ENCODE data around the gene SLC35E1. TPM values are rescaled to one million over a fixed set of nuclear protein-coding genes. Genes with fewer than 3 reads are reported as not detected.
"Not testable (repeated sequence)": the region's sequence is repeated elsewhere in the genome, so short reads cannot be mapped to it uniquely, and the experiment has no call there.

Gene SLC35E1
- total RNA-seq, 2 experiments from 2014 or later, result 72.3 to 76.3 TPM

GRCh38 chr19:16509141-16510061 lies 62.8 kb downstream of the SLC35E1 start:
- H3K4me3 ChIP-seq (ENCODE audit: low read length), result no peak overlapping the region
- no peak overlapping the region for H3K4me3 Mint-ChIP-seq
- no peaks in the 10 kb centered on the region for H3K4me1 ChIP-seq (ENCODE audit: insufficient read depth, low read length)
- no peak for TF ChIP-seq CTCF (IDR thresholded peaks at IDR 0.05)
- no peaks in the 10 kb centered on the region for H3K9me3 ChIP-seq (ENCODE audit: control insufficient read depth in 1 of 2, insufficient read depth in 1 of 2, low read length in 2 of 2)
- peaks cover 2% of the 10 kb centered on the region for H3K36me3 ChIP-seq (ENCODE audit: insufficient read depth, low read length)
- no peaks in the 10 kb centered on the region for H3K9me3 Mint-ChIP-seq
- H3K4me1 Mint-ChIP-seq (ENCODE audit: low read depth), result no peaks in the 10 kb centered on the region
- no peak overlapping the region for H3K27ac ChIP-seq (ENCODE audit: low read depth in 1 of 2, low read length in 2 of 2)
- intact Hi-C loops (cut with DNase I, micrococcal nuclease), result no loop called here
- H3K27ac Mint-ChIP-seq, result no peak overlapping the region
- POLR2A ChIA-PET, result no interaction called here
- DNase-seq (no peak), ATAC-seq (ENCODE audit: poor library complexity) (no peak)
- CTCF ChIA-PET, result no interaction called here
- H3K27me3 Mint-ChIP-seq, result no peaks in the 10 kb centered on the region
- H3K27me3 ChIP-seq (ENCODE audit: control insufficient read depth in 1 of 2, insufficient read depth in 2 of 2, low read length in 2 of 2), result no peaks in the 10 kb centered on the region
- H3K36me3 Mint-ChIP-seq (ENCODE audit: low read depth), result peaks cover 7% of the 10 kb centered on the region

- Histone ChIP-seq H3K36me3 (ENCODE audit: insufficient read depth, low read length) (peaks cover 8% of the 10 kb centered on the region), H3K27ac (ENCODE audit: low read depth in 1 of 2, low read length in 2 of 2) (no peak overlapping the region), H3K9me3 (ENCODE audit: control insufficient read depth in 1 of 2, insufficient read depth in 1 of 2, low read length in 2 of 2) (no peaks in the 10 kb centered on the region), H3K27me3 (ENCODE audit: control insufficient read depth in 1 of 2, insufficient read depth in 2 of 2, low read length in 2 of 2) (no peaks in the 10 kb centered on the region), H3K4me1 (ENCODE audit: insufficient read depth, low read length) (no peaks in the 10 kb centered on the region), H3K4me3 (ENCODE audit: low read length) (no peak overlapping the region)
- Mint-ChIP-seq H3K27ac (no peak overlapping the region), H3K4me3 (no peak overlapping the region), H3K9me3 (no peaks in the 10 kb centered on the region), H3K36me3 (ENCODE audit: low read depth) (peaks cover 8% of the 10 kb centered on the region), H3K27me3 (no peaks in the 10 kb centered on the region), H3K4me1 (ENCODE audit: low read depth) (no peaks in the 10 kb centered on the region)
- ChIA-PET POLR2A (no interaction called here), CTCF (no interaction called here)
- intact Hi-C loops (cut with DNase I, micrococcal nuclease), result no loop called here
- no peak for TF ChIP-seq CTCF (IDR thresholded peaks at IDR 0.05)
- no peak for ATAC-seq (ENCODE audit: poor library complexity)
- no peak for DNase-seq
Observed at GRCh38 chr19:16508546-16508945, 63.7 kb downstream of the SLC35E1 start.

GRCh38 chr19:16506961-16507360 lies 65.3 kb downstream of the SLC35E1 start:
- ATAC-seq (ENCODE audit: poor library complexity) (no peak), DNase-seq (no peak)
- ChIA-PET CTCF (no interaction called here), POLR2A (no interaction called here)
- H3K4me3 ChIP-seq (ENCODE audit: low read length), result no peak overlapping the region
- no peaks in the 10 kb centered on the region for H3K4me1 ChIP-seq (ENCODE audit: insufficient read depth, low read length)
- H3K27ac ChIP-seq (ENCODE audit: low read depth in 1 of 2, low read length in 2 of 2), result no peak overlapping the region
- H3K27me3 Mint-ChIP-seq, result no peaks in the 10 kb centered on the region
- intact Hi-C loops (cut with DNase I, micrococcal nuclease), result no loop called here
- no peak overlapping the region for H3K27ac Mint-ChIP-seq
- H3K36me3 Mint-ChIP-seq (ENCODE audit: low read depth), result peaks cover 8% of the 10 kb centered on the region
- H3K4me3 Mint-ChIP-seq, result no peak overlapping the region
- no peaks in the 10 kb centered on the region for H3K9me3 Mint-ChIP-seq
- no peaks in the 10 kb centered on the region for H3K9me3 ChIP-seq (ENCODE audit: control insufficient read depth in 1 of 2, insufficient read depth in 1 of 2, low read length in 2 of 2)
- no peaks in the 10 kb centered on the region for H3K27me3 ChIP-seq (ENCODE audit: control insufficient read depth in 1 of 2, insufficient read depth in 2 of 2, low read length in 2 of 2)
- H3K4me1 Mint-ChIP-seq (ENCODE audit: low read depth), result no peaks in the 10 kb centered on the region
- H3K36me3 ChIP-seq (ENCODE audit: insufficient read depth, low read length), result peaks cover 12% of the 10 kb centered on the region
- no peak for TF ChIP-seq CTCF (IDR thresholded peaks at IDR 0.05)

GRCh38 chr19:16506161-16506560 lies 66.1 kb downstream of the SLC35E1 start:
- intact Hi-C loops (cut with DNase I, micrococcal nuclease); H3K4me1 ChIP-seq (ENCODE audit: insufficient read depth, low read length); H3K9me3 ChIP-seq (ENCODE audit: control insufficient read depth in 1 of 2, insufficient read depth in 1 of 2, low read length in 2 of 2); ATAC-seq (ENCODE audit: poor library complexity); DNase-seq; H3K27ac Mint-ChIP-seq; POLR2A ChIA-PET; H3K27me3 Mint-ChIP-seq; H3K27me3 ChIP-seq (ENCODE audit: control insufficient read depth in 1 of 2, insufficient read depth in 2 of 2, low read length in 2 of 2); H3K4me1 Mint-ChIP-seq (ENCODE audit: low read depth); H3K36me3 Mint-ChIP-seq (ENCODE audit: low read depth); H3K9me3 Mint-ChIP-seq; H3K27ac ChIP-seq (ENCODE audit: low read depth in 1 of 2, low read length in 2 of 2); H3K4me3 Mint-ChIP-seq; CTCF ChIA-PET; H3K4me3 ChIP-seq (ENCODE audit: low read length): not testable (repeated sequence)
- H3K36me3 ChIP-seq (ENCODE audit: insufficient read depth, low read length), result peaks cover 12% of the 10 kb centered on the region

Measured in CD4-positive, alpha-beta T cell (primary cell).